Raji (cell line): ENCODE data around the gene GABRG3.

Experiments
- POLR2A ChIP-seq: IDR thresholded peaks from 2 replicates; pipeline ENCODE4 v1.6.1; 2011; ENCODE audit warnings: low read depth, low read length, control low read depth; ENCODE audit not compliant: insufficient read depth

The GABRG3 gene

GRCh38 chr15:27479296-27480140 lies 508.5 kb downstream of the GABRG3 start:
- TF ChIP-seq POLR2A = no peak

GRCh38 chr15:27480141-27480530 lies 509.2 kb downstream of the GABRG3 start:
- no peak for TF ChIP-seq POLR2A

- no peak for TF ChIP-seq POLR2A
Observed at GRCh38 chr15:27480642-27481041, 509.7 kb downstream of the GABRG3 start.

- no peak for TF ChIP-seq POLR2A
Observed at GRCh38 chr15:27481768-27482167, 510.8 kb downstream of the GABRG3 start.

GRCh38 chr15:27482287-27482686 lies 511.3 kb downstream of the GABRG3 start:
- TF ChIP-seq POLR2A = no peak

- no peak for TF ChIP-seq POLR2A
Observed at GRCh38 chr15:27483124-27483523, 512.1 kb downstream of the GABRG3 start.

GRCh38 chr15:27485265-27485664 lies 514.3 kb downstream of the GABRG3 start:
- no peak for TF ChIP-seq POLR2A

- no peak for TF ChIP-seq POLR2A
Observed at GRCh38 chr15:27486051-27486450, 515.1 kb downstream of the GABRG3 start.

GRCh38 chr15:27486683-27487647 lies 516.0 kb downstream of the GABRG3 start:
- no peak for TF ChIP-seq POLR2A

GRCh38 chr15:27487846-27488245 lies 516.9 kb downstream of the GABRG3 start:
- TF ChIP-seq POLR2A = no peak

GRCh38 chr15:27490867-27491595 lies 520.0 kb downstream of the GABRG3 start:
- TF ChIP-seq POLR2A = no peak

GRCh38 chr15:27491666-27492621 lies 521.0 kb downstream of the GABRG3 start:
- TF ChIP-seq POLR2A = no peak

- no peak for TF ChIP-seq POLR2A
Observed at GRCh38 chr15:27495963-27496459, 525.0 kb downstream of the GABRG3 start.

GRCh38 chr15:27498700-27499099 lies 527.7 kb downstream of the GABRG3 start:
- no peak for TF ChIP-seq POLR2A
